ENCODE results near the gene SYDE2. TPM values are rescaled to one million over a fixed set of nuclear protein-coding genes. Genes with fewer than 3 reads are reported as not detected.
A peak's percentile ranks its signal among the peaks of the same experiment; 100 is the strongest.

SYDE2 gene
- total and polyA plus RNA-seq, 4 donors = 1.9 to 48.9 (median 10.3) TPM

DNA sequence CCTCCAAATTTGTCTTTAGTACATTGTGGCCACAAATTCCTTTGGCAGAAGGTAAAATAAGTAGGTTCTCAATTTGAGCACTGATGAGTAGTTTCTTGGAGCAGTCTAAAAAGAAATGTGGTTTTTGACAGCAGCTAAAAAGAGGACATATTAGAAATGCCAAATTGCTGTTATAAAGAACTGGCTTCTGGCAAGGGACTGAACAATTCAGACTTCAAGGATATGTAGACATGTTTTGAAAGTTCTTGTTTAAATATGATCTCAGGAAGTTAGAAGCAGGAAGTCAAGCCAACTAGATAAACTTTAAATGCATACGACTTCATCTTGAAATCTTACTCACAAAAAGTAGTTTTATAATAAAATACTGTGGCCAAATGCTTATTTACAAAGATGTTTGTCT is 39.8 kb upstream of the SYDE2 start:
- Histone ChIP-seq H3K4me3 (no peak overlapping the region), H3K36me3 (ENCODE audit: control insufficient read depth in 4 of 4, insufficient read depth in 4 of 4, low read length in 4 of 4) (no peaks in the 10 kb centered on the region), H3K27me3 (ENCODE audit: control insufficient read depth in 3 of 3, insufficient read depth in 3 of 3, low read length in 2 of 3) (no peaks in the 10 kb centered on the region), H3K9me3 (ENCODE audit: control insufficient read depth in 4 of 4, insufficient read depth in 3 of 4, low read length in 3 of 4) (no peaks in the 10 kb centered on the region), H3K27ac (ENCODE audit: low read depth in 1 of 2, low read length in 1 of 2) (no peak overlapping the region), H3K9ac (ENCODE audit: insufficient read depth in 1 of 2, low read length in 2 of 2) (no peak overlapping the region), H3K4me1 (ENCODE audit: control insufficient read depth in 5 of 5, insufficient read depth in 5 of 5, low read length in 5 of 5) (peaks cover 2 to 43% (median 21%) of the 10 kb centered on the region in 5 donors)
- DNase-seq (peak in 2 of 3 donors; percentile 59 to 78), ATAC-seq (ENCODE audit: insufficient read depth, low FRiP score) (peak; percentile 53)
- WGBS, 2 donors = 0 to 2% methylated on average over 1 of the region's 1 CpG
- TF ChIP-seq CTCF (IDR thresholded peaks at IDR 0.05; ENCODE audit: control extremely low read depth, extremely low read depth) = no peak

- WGBS, 2 donors = 21 to 85% methylated on average over 1 of the region's 1 CpG
- H3K4me3 ChIP-seq = no peak overlapping the region
- H3K9me3 ChIP-seq (ENCODE audit: control insufficient read depth in 4 of 4, insufficient read depth in 3 of 4, low read length in 3 of 4) = no peaks in the 10 kb centered on the region
- ATAC-seq (ENCODE audit: insufficient read depth, low FRiP score) (no peak), DNase-seq (no peak)
- H3K27me3 ChIP-seq (ENCODE audit: control insufficient read depth in 3 of 3, insufficient read depth in 3 of 3, low read length in 2 of 3) = no peaks in the 10 kb centered on the region
- no peak for TF ChIP-seq CTCF (IDR thresholded peaks at IDR 0.05; ENCODE audit: control extremely low read depth, extremely low read depth)
- peaks cover 2 to 38% (median 21%) of the 10 kb centered on the region in 5 donors for H3K4me1 ChIP-seq (ENCODE audit: control insufficient read depth in 5 of 5, insufficient read depth in 5 of 5, low read length in 5 of 5)
- no peaks in the 10 kb centered on the region for H3K36me3 ChIP-seq (ENCODE audit: control insufficient read depth in 4 of 4, insufficient read depth in 4 of 4, low read length in 4 of 4)
- H3K27ac ChIP-seq (ENCODE audit: low read depth in 1 of 2, low read length in 1 of 2) = peak overlapping the region in 1 of 2 donors; percentile 62
- no peak overlapping the region for H3K9ac ChIP-seq (ENCODE audit: insufficient read depth in 1 of 2, low read length in 2 of 2)
Measured at GRCh38 chr1:85240174-85240601, 39.4 kb upstream of the SYDE2 start.

DNA sequence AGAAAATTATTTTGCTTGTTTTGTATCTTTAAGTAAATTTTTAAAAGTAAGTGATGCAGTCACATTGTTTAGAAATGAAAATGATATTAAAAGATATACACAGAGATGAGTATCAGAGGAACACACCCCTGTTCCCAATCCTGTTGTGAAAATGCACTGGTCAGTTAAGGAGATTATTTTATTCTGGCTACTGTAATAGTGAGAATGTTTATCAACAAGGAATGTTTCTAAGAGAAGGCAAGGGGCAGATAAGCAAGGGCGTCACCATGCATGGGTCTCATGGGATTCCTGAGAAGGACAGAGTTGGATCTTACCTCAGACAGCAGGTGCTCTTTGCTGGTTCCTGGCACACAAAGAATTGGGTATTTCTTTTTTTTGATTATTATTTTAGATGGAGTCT is 36.8 kb upstream of the SYDE2 start:
- Histone ChIP-seq H3K27me3 (ENCODE audit: control insufficient read depth in 3 of 3, insufficient read depth in 3 of 3, low read length in 2 of 3) (no peaks in the 10 kb centered on the region), H3K36me3 (ENCODE audit: control insufficient read depth in 4 of 4, insufficient read depth in 4 of 4, low read length in 4 of 4) (no peaks in the 10 kb centered on the region), H3K27ac (ENCODE audit: low read depth in 1 of 2, low read length in 1 of 2) (no peak overlapping the region), H3K4me1 (ENCODE audit: control insufficient read depth in 5 of 5, insufficient read depth in 5 of 5, low read length in 5 of 5) (peaks cover 0 to 17% (median 12%) of the 10 kb centered on the region in 5 donors), H3K9ac (ENCODE audit: insufficient read depth in 1 of 2, low read length in 2 of 2) (no peak overlapping the region), H3K4me3 (no peak overlapping the region), H3K9me3 (ENCODE audit: control insufficient read depth in 4 of 4, insufficient read depth in 3 of 4, low read length in 3 of 4) (no peaks in the 10 kb centered on the region)
- ATAC-seq (ENCODE audit: insufficient read depth, low FRiP score) (no peak), DNase-seq (no peak)
- TF ChIP-seq CTCF (IDR thresholded peaks at IDR 0.05; ENCODE audit: control extremely low read depth, extremely low read depth) = no peak
- WGBS, 2 donors = 82 to 84% methylated on average over 1 of the region's 1 CpG
